HG03064 (cell line): Measurements from ENCODE around the gene RFX2.

Experiments used
- ATAC-seq: cut with Tn5 transposase; IDR thresholded peaks from one replicate; pipeline ENCODE4 v1.9.1; 2021; ENCODE audit warnings: low read depth; ENCODE audit not compliant: unreplicated experiment

RFX2 gene

GRCh38 chr19:5960005-5961001, 150.0 kb downstream of the RFX2 start:
- no peak for ATAC-seq

- no peak for ATAC-seq
These were observed 150.9 kb downstream of the RFX2 start for GRCh38 chr19:5959260-5960004.

GRCh38 chr19:5958851-5959122, 151.5 kb downstream of the RFX2 start:
- ATAC-seq, result no peak

- ATAC-seq, result no peak
These were observed 152.0 kb downstream of the RFX2 start for GRCh38 chr19:5958074-5958850.

- no peak for ATAC-seq
These were observed 153.1 kb downstream of the RFX2 start for GRCh38 chr19:5957170-5957569.

- no peak for ATAC-seq
These were observed 153.6 kb downstream of the RFX2 start for GRCh38 chr19:5956728-5957127.

GRCh38 chr19:5956323-5956722, 154.0 kb downstream of the RFX2 start:
- ATAC-seq, result no peak

GRCh38 chr19:5955636-5955935, 154.7 kb downstream of the RFX2 start:
- no peak for ATAC-seq

- no peak for ATAC-seq
These were observed 156.0 kb downstream of the RFX2 start for GRCh38 chr19:5954293-5954692.

- ATAC-seq, result no peak
These were observed 156.6 kb downstream of the RFX2 start for GRCh38 chr19:5953680-5954213.

- ATAC-seq, result no peak
These were observed 157.2 kb downstream of the RFX2 start for GRCh38 chr19:5953030-5953589.

- no peak for ATAC-seq
These were observed 157.9 kb downstream of the RFX2 start for GRCh38 chr19:5952193-5953029.

- ATAC-seq, result no peak
These were observed 158.9 kb downstream of the RFX2 start for GRCh38 chr19:5951338-5951861.

- no peak for ATAC-seq
These were observed 159.6 kb downstream of the RFX2 start for GRCh38 chr19:5950741-5951140.

GRCh38 chr19:5949792-5950305, 160.5 kb downstream of the RFX2 start:
- no peak for ATAC-seq

- no peak for ATAC-seq
These were observed 161.3 kb downstream of the RFX2 start for GRCh38 chr19:5948752-5949564.

GRCh38 chr19:5947435-5947834, 162.9 kb downstream of the RFX2 start:
- ATAC-seq, result no peak

GRCh38 chr19:5943623-5944022, 166.7 kb downstream of the RFX2 start:
- no peak for ATAC-seq
